ENCODE results near the gene TSPAN9. TPM values are rescaled to one million over a fixed set of nuclear protein-coding genes. Genes with fewer than 3 reads are reported as not detected.

TSPAN9 gene
- total RNA-seq, 1 experiment from 2014 or later = 9.6 TPM

DNA sequence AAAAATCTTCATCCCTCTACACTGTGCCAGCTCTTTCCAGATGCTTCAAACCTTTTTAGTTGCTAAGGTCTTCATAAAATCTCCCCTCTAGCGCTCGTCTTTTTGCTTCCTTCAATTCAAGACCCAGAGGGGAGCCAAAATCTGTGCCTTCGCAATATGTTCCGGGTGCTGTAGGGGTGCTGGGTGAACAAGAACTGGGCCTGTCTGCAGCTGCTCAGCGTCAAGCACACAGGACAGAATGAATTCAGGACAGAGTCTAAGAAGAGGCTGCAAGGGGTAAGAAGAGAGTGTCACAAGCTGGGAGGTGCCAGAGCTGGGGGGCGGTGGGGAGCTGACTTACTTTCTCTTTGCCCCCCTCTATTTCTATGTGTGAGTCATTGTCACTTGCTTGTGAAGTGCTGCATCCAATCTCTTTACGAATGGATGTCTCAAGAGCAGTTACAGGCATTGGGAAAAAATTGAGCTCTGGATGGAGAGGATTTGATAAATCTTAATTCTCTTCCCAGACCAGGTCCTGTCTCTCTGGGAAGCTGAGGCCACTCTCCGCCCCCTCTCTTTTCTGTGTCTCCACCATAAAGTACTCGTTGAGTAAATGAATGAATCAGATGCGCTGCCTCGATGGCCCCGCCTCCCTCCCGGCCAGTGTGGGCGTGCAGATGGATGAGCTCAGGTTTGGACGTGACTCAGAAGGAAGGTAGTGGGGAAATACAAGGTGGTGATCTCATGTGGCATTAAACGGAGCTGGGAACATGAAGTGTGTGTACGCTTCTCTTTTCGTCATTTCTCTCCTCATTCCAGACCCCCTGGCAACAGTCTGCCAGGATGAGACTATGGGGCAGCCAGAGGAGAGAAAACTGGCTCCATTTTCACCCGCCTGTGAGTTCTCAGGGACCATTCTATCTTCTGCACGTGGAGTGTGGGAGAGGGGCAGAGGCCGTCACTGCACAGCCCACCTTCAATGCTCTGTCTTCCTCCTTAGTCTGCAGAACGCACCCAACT is 91.3 kb downstream of the TSPAN9 start:
- Histone ChIP-seq H3K4me2 (peak overlapping the region; percentile 67), H3K4me1 (replicated peaks; ENCODE audit: insufficient read depth) (peaks cover 26% of the 10 kb centered on the region), H3K27me3 (ENCODE audit: insufficient read depth, low read depth) (no peaks in the 10 kb centered on the region), H3K9me2 (ENCODE audit: insufficient read depth) (no peaks in the 10 kb centered on the region), H4K20me1 (ENCODE audit: insufficient read depth) (no peaks in the 10 kb centered on the region), H3K9me3 (ENCODE audit: insufficient read depth, low read depth) (no peaks in the 10 kb centered on the region), H3K79me2 (ENCODE audit: low read depth) (no peaks in the 10 kb centered on the region), H3K36me3 (ENCODE audit: low read depth) (no peaks in the 10 kb centered on the region), H3K27ac (no peak overlapping the region), H2AFZ (peak overlapping the region; percentile 18; the same call in 1 of the 2 replicates), H3K4me3 (no peak overlapping the region), H3F3A (ENCODE audit: insufficient read depth, low read depth) (no peaks in the 10 kb centered on the region)
- POLR2A ChIA-PET (ENCODE audit: unreplicated experiment) = interaction anchor here (0.5 to 0.7 kb wide), 4 partner anchors 20 to 278 kb away, joined by 3 to 4 read pairs (median 4); partner anchors contain the start of gene TULP3
- no TSS peak for BruUV-seq (replicated peaks)
- DNase-seq = peak; percentile 87
- CTCF ChIA-PET = interaction anchor here (0.6 to 1.2 kb wide), 6 partner anchors 29 to 1108 kb away, joined by 3 to 12 read pairs (median 3); no protein-coding TSS in a partner anchor
- intact Hi-C loops (cut with micrococcal nuclease; ENCODE audit: unreplicated experiment) = loop anchor here (2.0 kb wide), 1 partner anchor 68 kb away; no protein-coding TSS in a partner anchor
- TF ChIP-seq, protein P1, sequence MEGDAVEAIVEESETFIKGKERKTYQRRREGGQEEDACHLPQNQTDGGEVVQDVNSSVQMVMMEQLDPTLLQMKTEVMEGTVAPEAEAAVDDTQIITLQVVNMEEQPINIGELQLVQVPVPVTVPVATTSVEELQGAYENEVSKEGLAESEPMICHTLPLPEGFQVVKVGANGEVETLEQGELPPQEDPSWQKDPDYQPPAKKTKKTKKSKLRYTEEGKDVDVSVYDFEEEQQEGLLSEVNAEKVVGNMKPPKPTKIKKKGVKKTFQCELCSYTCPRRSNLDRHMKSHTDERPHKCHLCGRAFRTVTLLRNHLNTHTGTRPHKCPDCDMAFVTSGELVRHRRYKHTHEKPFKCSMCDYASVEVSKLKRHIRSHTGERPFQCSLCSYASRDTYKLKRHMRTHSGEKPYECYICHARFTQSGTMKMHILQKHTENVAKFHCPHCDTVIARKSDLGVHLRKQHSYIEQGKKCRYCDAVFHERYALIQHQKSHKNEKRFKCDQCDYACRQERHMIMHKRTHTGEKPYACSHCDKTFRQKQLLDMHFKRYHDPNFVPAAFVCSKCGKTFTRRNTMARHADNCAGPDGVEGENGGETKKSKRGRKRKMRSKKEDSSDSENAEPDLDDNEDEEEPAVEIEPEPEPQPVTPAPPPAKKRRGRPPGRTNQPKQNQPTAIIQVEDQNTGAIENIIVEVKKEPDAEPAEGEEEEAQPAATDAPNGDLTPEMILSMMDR (conservative IDR thresholded peaks at IDR 0.05) = no peak
- no peak for TF ChIP-seq EZH2 (IDR thresholded peaks at IDR 0.05; ENCODE audit: low read depth)

GRCh38 chr12:3170423-3171194 is 93.4 kb downstream of the TSPAN9 start:
- no peak overlapping the region for H3K27ac ChIP-seq
- POLR2A ChIA-PET (ENCODE audit: unreplicated experiment) = no interaction called here

More at GRCh38 chr12:3170423-3171194, 93.4 kb downstream of the TSPAN9 start:
- CTCF ChIA-PET = no interaction called here
- Histone ChIP-seq H3K27me3 (ENCODE audit: insufficient read depth, low read depth) (no peaks in the 10 kb centered on the region), H3K9me3 (ENCODE audit: insufficient read depth, low read depth) (no peaks in the 10 kb centered on the region), H4K20me1 (ENCODE audit: insufficient read depth) (no peaks in the 10 kb centered on the region), H3K4me2 (peak overlapping the region; percentile 46), H3K4me1 (replicated peaks; ENCODE audit: insufficient read depth) (peaks cover 26% of the 10 kb centered on the region), H3K36me3 (ENCODE audit: low read depth) (no peaks in the 10 kb centered on the region), H3K79me2 (ENCODE audit: low read depth) (no peaks in the 10 kb centered on the region), H3K9me2 (ENCODE audit: insufficient read depth) (no peaks in the 10 kb centered on the region), H2AFZ (no peak overlapping the region), H3K4me3 (no peak overlapping the region), H3F3A (ENCODE audit: insufficient read depth, low read depth) (no peaks in the 10 kb centered on the region)
- intact Hi-C loops (cut with micrococcal nuclease; ENCODE audit: unreplicated experiment) = no loop called here
- peak; percentile 41 to 77 for DNase-seq
- no TSS peak for BruUV-seq (replicated peaks)
- TF ChIP-seq, protein P1 (conservative IDR thresholded peaks at IDR 0.05) = no peak
- TF ChIP-seq EZH2 (IDR thresholded peaks at IDR 0.05; ENCODE audit: low read depth) = no peak
